ENCODE measurements around the gene EAF2. TPM values are rescaled to one million over a fixed set of nuclear protein-coding genes. Genes with fewer than 3 reads are reported as not detected.

EAF2 gene
- total RNA-seq, 1 donor from 2014 or later, result 1.4 TPM

Other genes with a start within 250 kb of the EAF2 start
- under 0.01 TPM in 1 of 2 replicates, not detected in the other for gene FBXO40, start 241.8 kb upstream of the EAF2 start, total RNA-seq
- gene HCLS1, start 174.3 kb upstream of the EAF2 start, total RNA-seq, result 48.7 and 66.3 TPM in 2 replicates
- gene GOLGB1, start 85.5 kb upstream of the EAF2 start, total RNA-seq, result 39.3 and 41.0 TPM in 2 replicates
- 11.8 and 14.6 TPM in 2 replicates for gene IQCB1, start 149 bp upstream of the EAF2 start, total RNA-seq
- 0.07 and 0.28 TPM in 2 replicates for gene SLC15A2, start 59.2 kb downstream of the EAF2 start, total RNA-seq
- gene ILDR1, start 187.0 kb downstream of the EAF2 start, total RNA-seq, result not detected in 2 replicates
- not detected in 2 replicates for gene CD86, start 220.2 kb downstream of the EAF2 start, total RNA-seq

Measured in pulmonary artery endothelial cell (primary cell).